Peyer's patch (tissue), 4 donors: Measurements from ENCODE around the gene KDM1B. TPM values are rescaled to one million over a fixed set of nuclear protein-coding genes. Genes with fewer than 3 reads are reported as not detected.

Experiments used
- DNase-seq, 3 donors: peaks; one replicate each; pipeline ENCODE4 v3.0.0-alpha.2; 2017 to 2019
- H3K27ac ChIP-seq, 4 donors: fragments of 200-600 bp; sonication (generic); one replicate each; pipeline ENCODE4 v1.5.1; 2016 to 2019
- H3K27me3 ChIP-seq, 2 donors: fragments of 200-600 bp; sonication (generic); one replicate each; pipeline ENCODE4 v1.5.1; 2019
- H3K36me3 ChIP-seq, 3 donors: fragments of 200-600 bp; sonication (generic); one replicate each; pipeline ENCODE4 v1.5.1; 2016 to 2019
- H3K4me1 ChIP-seq, 4 donors: fragments of 200-600 bp; sonication (generic); one replicate each; pipeline ENCODE4 v1.5.1; 2016 to 2019
- H3K4me3 ChIP-seq, 4 donors: fragments of 200-600 bp; sonication (generic); 1 replicate in 3 of 4; 2 replicates in 1 of 4; pipeline ENCODE4 v1.5.1; 2016 to 2019; ENCODE audit warnings: mild to moderate bottlenecking in 1 of 4
- H3K9me3 ChIP-seq, 4 donors: fragments of 200-600 bp; sonication (generic); one replicate each; pipeline ENCODE4 v1.5.1; 2016 to 2019; ENCODE audit warnings: mild to moderate bottlenecking in 1 of 4
- POLR2A ChIP-seq, 2 donors: fragments of 450-650 bp; IDR thresholded peaks; one replicate each; pipeline ENCODE4 v1.5.1; 2017; ENCODE audit warnings: antibody characterized with exemption in 2 of 2, mild to moderate bottlenecking in 2 of 2, moderate library complexity in 2 of 2
- total RNA-seq, 4 donors: library from RNA; depleted of rRNA; stranded (reverse); fragments of >200 nt; gene quantifications; one replicate each; pipeline ENCODE4 v1.1.0, GENCODE V29; 2016
- TF ChIP-seq, protein P1 (sequence below), 6 experiments: fragments of 450-650 bp in 4 of 6; fragments of 200-600 bp in 2 of 6; sonication (generic) in 1 of 6; IDR thresholded peaks; one replicate each; pipeline ENCODE4 v1.5.1; 2017 to 2019; ENCODE audit warnings: antibody characterized with exemption in 6 of 6, mild to moderate bottlenecking in 3 of 6, moderate library complexity in 1 of 6

The KDM1B gene
- total RNA-seq, 4 donors from 2014 or later: 15.1 to 22.1 (median 19.1) TPM

DNA sequence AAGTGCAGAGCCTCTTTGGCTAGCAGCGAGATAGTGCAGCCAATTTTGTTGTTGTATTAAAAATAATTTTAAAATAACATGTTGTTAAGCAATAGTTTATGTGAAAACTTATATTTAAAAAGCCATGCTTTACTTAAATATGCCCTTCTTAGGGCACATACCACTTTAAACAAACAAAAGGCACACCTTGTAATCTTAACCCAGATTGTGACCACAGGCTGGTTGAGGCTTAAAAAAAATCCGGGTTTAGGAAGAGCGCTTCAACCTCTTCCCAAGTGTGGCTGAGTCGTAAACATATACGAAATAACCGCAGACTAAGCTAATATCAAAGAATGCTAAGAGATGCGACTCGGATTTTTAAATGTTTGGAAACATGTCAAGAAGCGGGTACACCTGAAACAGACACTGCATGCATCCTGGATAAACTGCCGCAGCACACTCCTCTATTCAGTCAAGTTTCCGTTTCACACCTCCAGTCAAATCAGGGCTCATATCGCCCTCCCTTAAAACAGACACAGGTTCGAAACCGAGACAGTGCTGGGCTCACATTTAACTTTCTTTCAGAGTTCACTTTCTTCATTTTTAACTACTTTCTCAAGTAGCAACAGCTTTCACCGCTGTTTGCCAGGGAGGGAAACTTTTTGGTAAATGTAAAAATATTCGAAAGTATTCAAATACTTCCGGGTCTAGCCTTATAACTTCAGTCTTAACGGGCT lies 107.6 kb downstream of the KDM1B start:
- no peaks in the 10 kb centered on the region for H3K9me3 ChIP-seq
- peak overlapping the region; percentile 95 to 100 (median 99) for H3K27ac ChIP-seq
- peak overlapping the region; percentile 86 to 98 (median 96) for H3K4me3 ChIP-seq
- peaks cover 0 to 38% (median 11%) of the 10 kb centered on the region in 4 donors for H3K4me1 ChIP-seq
- peak in 1 of 3 donors; percentile 51 for DNase-seq
- H3K36me3 ChIP-seq: no peaks in the 10 kb centered on the region
- TF ChIP-seq, protein P1, sequence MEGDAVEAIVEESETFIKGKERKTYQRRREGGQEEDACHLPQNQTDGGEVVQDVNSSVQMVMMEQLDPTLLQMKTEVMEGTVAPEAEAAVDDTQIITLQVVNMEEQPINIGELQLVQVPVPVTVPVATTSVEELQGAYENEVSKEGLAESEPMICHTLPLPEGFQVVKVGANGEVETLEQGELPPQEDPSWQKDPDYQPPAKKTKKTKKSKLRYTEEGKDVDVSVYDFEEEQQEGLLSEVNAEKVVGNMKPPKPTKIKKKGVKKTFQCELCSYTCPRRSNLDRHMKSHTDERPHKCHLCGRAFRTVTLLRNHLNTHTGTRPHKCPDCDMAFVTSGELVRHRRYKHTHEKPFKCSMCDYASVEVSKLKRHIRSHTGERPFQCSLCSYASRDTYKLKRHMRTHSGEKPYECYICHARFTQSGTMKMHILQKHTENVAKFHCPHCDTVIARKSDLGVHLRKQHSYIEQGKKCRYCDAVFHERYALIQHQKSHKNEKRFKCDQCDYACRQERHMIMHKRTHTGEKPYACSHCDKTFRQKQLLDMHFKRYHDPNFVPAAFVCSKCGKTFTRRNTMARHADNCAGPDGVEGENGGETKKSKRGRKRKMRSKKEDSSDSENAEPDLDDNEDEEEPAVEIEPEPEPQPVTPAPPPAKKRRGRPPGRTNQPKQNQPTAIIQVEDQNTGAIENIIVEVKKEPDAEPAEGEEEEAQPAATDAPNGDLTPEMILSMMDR (IDR thresholded peaks at IDR 0.05): no peak
- no peak for TF ChIP-seq POLR2A (IDR thresholded peaks at IDR 0.05)
- no peaks in the 10 kb centered on the region for H3K27me3 ChIP-seq

DNA sequence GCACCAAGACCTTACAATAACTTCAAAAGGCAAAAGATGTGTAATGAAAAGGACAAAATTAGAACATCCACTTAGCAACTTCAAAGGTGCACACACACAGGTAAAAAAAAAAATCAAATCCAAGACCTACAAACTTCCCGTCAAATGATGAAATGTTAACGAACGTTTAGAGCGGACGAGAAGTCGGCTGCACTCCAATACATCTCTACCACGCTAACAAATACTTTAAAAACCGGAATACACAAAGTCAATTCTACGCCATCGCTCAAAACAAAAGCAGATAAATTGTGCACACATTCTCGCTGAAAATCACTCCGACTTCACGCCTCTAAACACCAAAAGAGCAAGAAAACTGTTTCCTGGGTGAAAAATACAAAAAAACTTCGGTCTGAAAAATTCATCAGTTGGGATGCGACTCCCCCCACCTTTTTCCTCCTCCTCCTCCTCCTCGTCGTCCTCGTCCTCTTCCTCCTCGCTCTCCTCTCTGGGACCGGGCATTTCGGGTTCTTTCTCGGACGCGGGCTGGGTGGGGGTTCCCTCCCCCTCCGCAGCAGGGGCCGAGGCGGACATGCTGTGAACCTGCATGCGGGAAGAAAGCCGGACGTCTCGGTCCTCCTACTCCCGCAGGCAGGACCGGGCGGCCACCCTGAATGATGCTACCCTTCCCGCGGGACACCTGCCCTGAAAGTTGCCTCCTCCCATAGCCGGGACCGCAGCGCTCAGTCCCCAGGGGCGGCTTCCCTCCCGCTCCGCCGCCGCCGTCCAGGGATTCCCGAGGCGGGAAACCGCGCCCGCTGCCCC lies 108.4 kb downstream of the KDM1B start:
- peak overlapping the region; percentile 86 to 98 (median 96) for H3K4me3 ChIP-seq
- H3K27me3 ChIP-seq: no peaks in the 10 kb centered on the region
- peak in 2 of 3 donors; percentile 35 to 72 for DNase-seq
- H3K4me1 ChIP-seq: peaks cover 0 to 38% (median 11%) of the 10 kb centered on the region in 4 donors
- H3K27ac ChIP-seq: peak overlapping the region; percentile 95 to 100 (median 99)
- H3K36me3 ChIP-seq: no peaks in the 10 kb centered on the region
- TF ChIP-seq, protein P1 (IDR thresholded peaks at IDR 0.05): no peak
- no peak for TF ChIP-seq POLR2A (IDR thresholded peaks at IDR 0.05)
- H3K9me3 ChIP-seq: no peaks in the 10 kb centered on the region

DNA sequence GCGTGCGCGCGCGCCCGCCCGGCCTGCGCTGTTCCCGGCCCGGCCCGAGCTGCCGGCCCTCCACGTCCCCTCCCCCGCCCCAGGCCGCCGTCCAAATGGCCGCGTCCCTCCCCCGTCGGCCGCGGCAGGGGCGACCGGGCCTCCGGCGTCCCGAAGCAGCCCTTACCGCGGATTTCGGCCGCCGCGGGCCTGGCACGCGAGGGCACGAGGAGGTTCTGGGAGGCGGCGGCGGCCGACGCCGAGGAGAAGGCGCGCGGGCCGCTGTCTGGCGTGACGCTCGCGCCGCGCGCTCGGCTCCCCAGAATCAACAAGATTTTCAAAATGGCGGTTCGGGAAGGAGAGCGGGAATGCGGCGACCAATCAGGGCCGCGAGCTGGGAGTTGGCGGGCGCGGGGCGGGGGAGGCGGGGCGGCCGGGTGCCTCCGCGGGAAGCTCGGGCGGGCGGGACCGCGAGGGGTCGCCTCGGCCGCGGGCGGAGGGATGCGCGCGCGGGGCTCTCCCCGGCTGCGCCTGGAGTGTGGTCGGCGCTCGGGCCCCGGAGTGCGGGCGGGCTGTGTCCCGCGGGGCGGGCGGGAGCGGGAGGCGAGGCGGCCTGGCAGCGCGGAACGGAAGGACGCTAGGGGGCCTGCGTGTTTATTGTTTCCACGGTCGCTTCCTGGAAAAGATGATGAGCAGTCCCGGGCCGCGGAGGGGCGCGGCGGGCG lies 109.1 kb downstream of the KDM1B start, which contains the start of gene DEK:
DEK (minus strand) TSS at position 312 of the 704 bp plus-strand sequence. CDS start 543 bp downstream, outside the sequence.
- Histone ChIP-seq H3K27me3 (no peaks in the 10 kb centered on the region), H3K27ac (peak within 1 kb of the TSS; percentile 95 to 100 (median 99)), H3K36me3 (no peaks in the 10 kb centered on the region), H3K4me3 (peak within 1 kb of the TSS; percentile 86 to 98 (median 96)), H3K4me1 (peaks cover 0 to 38% (median 11%) of the 10 kb centered on the region in 4 donors), H3K9me3 (no peaks in the 10 kb centered on the region)
- TF ChIP-seq, protein P1 (IDR thresholded peaks at IDR 0.05): peak in 4 of 6 experiments; percentile 45 to 77 (median 72)
- TF ChIP-seq POLR2A (IDR thresholded peaks at IDR 0.05): peak in 1 of 2 donors; percentile 46
- DNase-seq: peak; percentile 78 to 94 (median 93)

DNA sequence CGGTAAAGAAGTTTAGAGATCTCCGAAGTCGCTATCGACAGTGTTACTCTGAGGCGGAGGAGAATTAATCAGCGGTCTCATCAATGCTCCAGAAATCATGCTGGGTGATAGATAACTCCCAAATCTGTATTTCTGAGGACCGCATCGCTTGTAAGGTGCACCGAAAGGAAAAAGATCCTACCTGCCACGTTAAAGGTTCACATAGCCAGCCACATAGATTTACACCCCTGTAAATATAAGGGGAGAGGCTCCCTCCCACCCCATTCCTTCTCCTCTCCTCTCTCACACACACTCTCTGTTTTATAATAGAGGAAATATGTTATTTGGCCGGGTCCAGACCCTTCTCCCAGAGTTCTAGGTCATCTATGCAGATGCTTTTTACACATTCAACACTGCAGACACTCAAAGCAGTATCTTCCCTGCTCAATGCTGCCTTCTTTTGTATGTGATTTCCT lies 109.7 kb downstream of the KDM1B start:
- no peak for DNase-seq
- Histone ChIP-seq H3K4me1 (peaks cover 0 to 32% (median 9%) of the 10 kb centered on the region in 4 donors), H3K36me3 (no peaks in the 10 kb centered on the region), H3K9me3 (no peaks in the 10 kb centered on the region), H3K4me3 (peak overlapping the region; percentile 86 to 98 (median 96)), H3K27ac (peak overlapping the region; percentile 95 to 100 (median 99)), H3K27me3 (no peaks in the 10 kb centered on the region)
- TF ChIP-seq, protein P1 (IDR thresholded peaks at IDR 0.05): peak in 1 of 6 experiments; percentile 22
- no peak for TF ChIP-seq POLR2A (IDR thresholded peaks at IDR 0.05)
